GM18907 (cell line): ENCODE data around the gene CDH7.

Experiments used
- ATAC-seq: cut with Tn5 transposase; IDR thresholded peaks from one replicate; pipeline ENCODE4 v1.9.1; 2021; ENCODE audit warnings: mild to moderate bottlenecking, moderate library complexity; ENCODE audit not compliant: unreplicated experiment

The CDH7 gene

GRCh38 chr18:65750389-65751154 lies at the start of gene CDH7:
Gene CDH7 (plus strand): TSS chr18:65751012. CDS start chr18:65762843, 11,831 bp downstream.
- no peak for ATAC-seq

- ATAC-seq: no peak
Observed at GRCh38 chr18:65704046-65704445, 46.8 kb upstream of the CDH7 start.

GRCh38 chr18:65706646-65707045 lies 44.2 kb upstream of the CDH7 start:
- ATAC-seq: no peak

GRCh38 chr18:65711493-65711892 lies 39.3 kb upstream of the CDH7 start:
- no peak for ATAC-seq

GRCh38 chr18:65721619-65722018 lies 29.2 kb upstream of the CDH7 start:
- ATAC-seq: no peak

- ATAC-seq: no peak
Observed at GRCh38 chr18:65725251-65726050, 25.4 kb upstream of the CDH7 start.

GRCh38 chr18:65735155-65735554 lies 15.7 kb upstream of the CDH7 start:
- ATAC-seq: no peak

- no peak for ATAC-seq
Observed at GRCh38 chr18:65737471-65737955, 13.3 kb upstream of the CDH7 start.

GRCh38 chr18:65746936-65747335 lies 3.9 kb upstream of the CDH7 start:
- ATAC-seq: no peak

GRCh38 chr18:65748321-65748720 lies 2.5 kb upstream of the CDH7 start:
- ATAC-seq: no peak

GRCh38 chr18:65749841-65750240 lies 971 bp upstream of the CDH7 start:
- ATAC-seq: no peak

GRCh38 chr18:65751155-65752085 lies 608 bp downstream of the CDH7 start:
- no peak for ATAC-seq

- ATAC-seq: no peak
Observed at GRCh38 chr18:65752625-65753325, 2.0 kb downstream of the CDH7 start.

- peak; percentile 48 for ATAC-seq
Observed at GRCh38 chr18:65753520-65753919, 2.7 kb downstream of the CDH7 start.

GRCh38 chr18:65754121-65754520 lies 3.3 kb downstream of the CDH7 start:
- no peak for ATAC-seq

GRCh38 chr18:65755616-65756015 lies 4.8 kb downstream of the CDH7 start:
- no peak for ATAC-seq

GRCh38 chr18:65760457-65760856 lies 9.6 kb downstream of the CDH7 start:
- ATAC-seq: no peak

GRCh38 chr18:65761636-65762295 lies 11.0 kb downstream of the CDH7 start:
- no peak for ATAC-seq

GRCh38 chr18:65762556-65762955 lies 11.7 kb downstream of the CDH7 start:
- no peak for ATAC-seq

- no peak for ATAC-seq
Observed at GRCh38 chr18:65767406-65767805, 16.6 kb downstream of the CDH7 start.
